Stimulated activated CD4-positive, alpha-beta T cell treated with anti-CD3 and anti-CD28 coated beads, TNF-alpha, amount 100 ng/mL, for 48 hours (primary cell): ENCODE results near the gene TUB.
A peak's percentile ranks its signal among the peaks of the same experiment; 100 is the strongest.

Experiments
- DNase-seq, 3 donors: peaks; one replicate each; pipeline ENCODE4 v3.0.0-alpha.2; 2020; ENCODE audit warnings: low read depth in 3 of 3

Gene TUB

DNA sequence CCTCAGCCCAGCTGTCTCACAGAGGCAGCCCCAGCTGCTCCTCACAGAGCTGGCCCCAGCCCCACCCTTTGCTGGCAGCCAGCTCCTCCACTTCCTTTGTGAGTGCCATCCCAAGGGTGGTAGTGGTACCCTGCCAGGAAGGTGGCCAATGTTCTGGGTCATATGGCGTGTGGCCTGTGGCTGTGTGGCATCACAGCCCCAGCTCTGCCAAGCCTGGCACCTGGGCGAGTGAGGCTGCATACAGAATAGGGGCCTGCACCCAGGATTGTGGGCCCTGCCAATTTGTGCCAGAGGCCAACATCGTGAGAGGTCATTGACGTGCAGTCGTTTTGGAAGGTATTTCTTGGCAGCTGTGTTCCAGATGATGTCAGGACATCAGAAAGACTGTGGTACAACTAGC, 10.7 kb downstream of the TUB start:
- no peak for DNase-seq

DNA sequence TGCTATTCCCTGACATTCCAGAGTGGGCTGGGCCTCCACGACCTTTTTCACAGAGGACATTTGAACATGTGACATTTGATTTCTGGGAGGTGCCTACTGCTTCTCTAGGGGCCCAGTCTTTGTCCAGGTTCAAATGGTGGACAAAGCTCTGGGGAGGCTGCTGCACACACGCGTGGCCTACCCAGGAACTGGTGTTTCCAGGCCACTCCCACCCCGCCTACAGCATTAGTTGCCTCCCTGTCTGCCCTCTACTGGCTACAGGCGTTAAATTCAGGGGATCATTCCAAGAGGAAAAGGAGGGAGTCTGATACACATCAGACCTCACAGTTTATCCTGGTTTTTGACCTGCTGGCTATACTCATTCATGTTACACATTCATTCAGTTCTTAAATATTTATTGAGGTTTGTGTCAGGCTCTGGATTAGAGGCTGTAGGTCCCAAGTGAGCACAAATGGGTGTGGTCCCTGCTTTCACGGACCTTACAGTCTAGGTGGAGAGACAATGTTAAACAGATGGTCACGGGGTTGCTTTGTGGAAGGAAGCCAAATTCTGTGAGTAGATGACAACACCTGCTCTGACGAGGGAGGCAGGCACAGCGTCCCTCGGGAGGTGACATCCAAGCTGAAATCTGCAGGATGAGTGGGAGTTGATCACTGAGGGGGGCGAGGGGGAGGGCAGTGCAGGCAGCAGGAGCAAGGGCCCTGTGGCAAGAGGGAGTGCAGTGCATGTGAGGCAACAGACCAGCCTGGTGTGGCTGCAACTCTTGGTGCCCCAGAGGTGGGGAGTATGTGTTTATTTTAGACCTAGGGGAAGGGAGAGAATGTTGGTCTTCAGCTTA, 11.8 kb downstream of the TUB start:
- DNase-seq = peak; percentile 15 to 56 (median 35)

DNA sequence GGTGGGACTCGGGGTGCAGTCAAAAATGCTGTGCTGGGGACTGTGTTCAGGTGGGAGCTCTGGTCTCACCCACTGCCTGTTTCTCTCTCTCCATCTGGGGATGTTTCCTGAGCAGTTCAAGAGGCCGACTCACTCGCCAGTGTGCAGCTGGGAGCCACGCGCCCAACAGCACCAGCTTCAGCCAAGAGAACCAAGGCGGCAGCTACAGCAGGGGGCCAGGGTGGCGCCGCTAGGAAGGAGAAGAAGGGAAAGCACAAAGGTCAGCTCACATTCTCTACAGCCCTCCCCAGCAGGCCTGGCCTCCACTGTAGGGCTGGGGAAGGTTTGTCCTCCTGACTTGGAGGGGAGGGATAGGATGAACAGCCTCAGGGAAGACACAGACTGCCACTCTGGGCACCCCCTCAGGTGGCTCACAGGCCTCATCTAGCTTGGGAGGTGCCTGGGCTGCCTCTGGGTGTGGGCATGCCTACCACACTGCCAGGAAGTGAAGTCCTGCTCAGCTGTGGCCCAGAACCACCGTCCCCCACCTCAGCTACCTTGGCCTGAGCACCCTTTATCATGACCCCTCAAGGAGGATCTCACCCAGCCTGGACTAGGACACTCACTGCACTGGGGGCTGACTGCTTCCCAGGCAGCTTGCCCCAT, 13.0 kb downstream of the TUB start:
- DNase-seq = no peak

DNA sequence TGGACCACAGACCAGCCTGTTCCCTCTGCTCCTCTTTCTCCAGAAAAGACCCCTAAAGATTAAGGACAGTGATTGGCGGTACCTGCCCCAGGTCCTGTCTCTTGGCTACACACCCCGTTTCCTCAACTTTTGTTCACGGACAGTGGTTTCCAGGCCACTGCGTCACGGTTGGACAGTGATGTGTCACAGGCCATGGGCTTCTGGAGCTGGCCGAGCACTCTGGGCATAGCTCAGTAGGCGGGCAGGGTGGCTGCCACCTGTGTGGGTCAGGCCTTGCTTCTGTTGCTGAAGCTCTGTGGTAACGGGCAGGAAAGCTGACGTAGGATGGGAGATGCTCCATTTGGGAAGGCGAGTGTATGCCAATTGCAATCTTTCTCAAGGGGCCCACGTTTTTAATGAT, 13.6 kb downstream of the TUB start:
- DNase-seq = no peak

DNA sequence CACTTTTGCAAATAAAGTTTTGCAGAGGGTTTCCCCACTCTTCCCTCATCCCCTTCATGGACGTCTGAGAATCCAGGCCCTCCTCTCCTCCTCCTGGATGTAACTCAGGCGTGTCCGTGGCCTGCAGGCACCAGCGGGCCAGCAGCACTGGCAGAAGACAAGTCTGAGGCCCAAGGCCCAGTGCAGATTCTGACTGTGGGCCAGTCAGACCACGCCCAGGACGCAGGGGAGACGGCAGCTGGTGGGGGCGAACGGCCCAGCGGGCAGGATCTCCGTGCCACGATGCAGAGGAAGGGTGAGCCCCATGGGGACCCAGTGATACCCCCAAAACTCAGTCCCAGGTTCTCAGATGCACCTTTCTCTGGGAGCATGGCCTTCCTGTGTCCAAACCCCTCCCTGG, 14.4 kb downstream of the TUB start:
- DNase-seq = no peak

DNA sequence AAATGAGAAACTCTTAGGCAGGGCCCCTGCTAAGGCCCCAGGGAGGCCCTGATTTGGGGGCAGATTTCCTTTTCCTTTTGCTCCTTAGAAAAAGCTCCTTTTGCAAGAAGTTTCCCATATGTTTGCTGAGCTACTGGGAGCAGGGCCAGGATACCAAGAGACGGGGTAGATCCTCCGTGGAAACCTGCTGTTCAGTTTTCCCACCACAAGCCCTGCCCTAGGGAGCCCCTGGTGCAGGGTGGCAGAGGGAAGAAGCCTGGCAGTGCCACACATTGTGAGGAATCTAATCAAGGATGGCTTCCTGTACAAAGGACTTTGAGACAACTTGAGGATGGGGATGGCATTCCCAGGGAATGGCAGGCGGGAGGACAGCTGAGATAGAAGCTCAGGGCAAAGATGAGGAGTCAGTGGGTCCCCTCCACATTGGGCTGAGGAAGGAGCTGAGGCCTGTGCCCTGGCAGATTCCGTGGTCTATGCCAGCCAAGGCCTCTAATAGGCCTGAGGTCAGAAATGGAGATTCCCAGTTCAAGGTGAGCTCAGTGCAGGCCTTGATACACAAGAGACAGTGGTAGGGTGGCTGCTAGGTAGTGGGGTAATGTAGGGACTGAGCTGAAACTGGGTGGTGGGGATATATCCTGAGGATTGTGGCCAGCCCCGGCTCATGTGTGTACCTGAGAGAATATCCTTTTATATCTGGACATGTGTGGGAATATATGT, 15.0 kb downstream of the TUB start:
- DNase-seq = no peak

DNA sequence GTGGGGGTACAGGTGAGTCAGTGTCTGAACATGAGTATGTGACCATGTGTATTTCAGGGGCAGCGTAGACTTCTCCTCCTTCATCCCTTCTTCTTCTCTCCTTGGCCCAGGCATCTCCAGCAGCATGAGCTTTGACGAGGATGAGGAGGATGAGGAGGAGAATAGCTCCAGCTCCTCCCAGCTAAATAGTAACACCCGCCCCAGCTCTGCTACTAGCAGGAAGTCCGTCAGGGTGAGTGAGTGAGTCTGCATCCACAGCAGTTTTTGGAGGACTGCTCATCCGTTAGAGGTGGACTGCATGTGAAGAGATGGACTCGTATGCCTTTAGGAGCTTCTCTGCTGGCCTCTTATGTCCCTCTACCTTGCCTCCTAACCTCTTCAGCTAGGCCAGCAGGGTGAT, 15.6 kb downstream of the TUB start:
- no peak for DNase-seq

DNA sequence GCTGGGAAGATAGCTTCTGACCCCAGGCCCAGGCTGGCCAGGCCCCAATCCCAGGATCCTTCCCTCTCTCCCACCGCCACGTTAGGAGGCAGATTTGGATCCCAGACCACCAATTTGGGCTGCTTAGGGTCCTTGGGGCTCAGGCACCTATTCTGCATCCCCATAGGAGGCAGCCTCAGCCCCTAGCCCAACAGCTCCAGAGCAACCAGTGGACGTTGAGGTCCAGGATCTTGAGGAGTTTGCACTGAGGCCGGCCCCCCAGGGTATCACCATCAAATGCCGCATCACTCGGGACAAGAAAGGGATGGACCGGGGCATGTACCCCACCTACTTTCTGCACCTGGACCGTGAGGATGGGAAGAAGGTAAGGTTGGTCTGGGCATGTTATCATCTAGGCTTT, 16.1 kb downstream of the TUB start:
- DNase-seq = no peak

DNA sequence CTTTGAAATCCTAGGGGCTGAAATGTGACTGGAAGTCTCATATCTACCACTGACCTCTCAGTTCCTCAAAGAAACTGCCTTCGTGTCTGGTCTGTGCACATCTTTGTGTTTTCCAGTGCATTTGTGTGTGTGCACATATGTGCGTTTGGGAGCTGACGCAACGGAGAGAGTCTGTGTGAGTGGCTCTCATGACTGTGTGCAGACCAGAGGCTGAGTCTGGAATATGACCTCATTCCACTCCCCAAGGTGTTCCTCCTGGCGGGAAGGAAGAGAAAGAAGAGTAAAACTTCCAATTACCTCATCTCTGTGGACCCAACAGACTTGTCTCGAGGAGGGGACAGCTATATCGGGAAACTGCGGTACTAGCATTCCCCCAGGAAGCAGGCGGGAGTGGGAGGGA, 16.5 kb downstream of the TUB start:
- DNase-seq = no peak

DNA sequence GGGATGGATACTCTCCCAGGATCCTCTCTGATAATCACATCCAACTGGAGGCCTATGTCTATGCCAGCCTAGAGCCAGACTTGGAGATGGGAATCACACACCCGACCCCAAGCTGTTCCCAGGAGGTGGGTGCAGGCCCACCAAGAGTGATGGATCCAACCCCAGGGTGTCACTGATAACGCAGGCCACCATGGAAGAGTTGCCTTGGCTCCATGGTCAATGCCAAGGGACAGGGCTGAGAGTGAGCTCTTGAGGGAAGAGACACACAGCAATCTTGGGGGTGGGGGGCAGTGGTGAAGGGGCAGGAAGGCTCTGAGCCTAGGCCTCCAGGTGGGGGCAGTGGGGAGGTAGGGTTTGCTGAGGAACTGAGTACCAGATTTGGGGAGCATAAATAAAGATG, 16.9 kb downstream of the TUB start:
- no peak for DNase-seq

DNA sequence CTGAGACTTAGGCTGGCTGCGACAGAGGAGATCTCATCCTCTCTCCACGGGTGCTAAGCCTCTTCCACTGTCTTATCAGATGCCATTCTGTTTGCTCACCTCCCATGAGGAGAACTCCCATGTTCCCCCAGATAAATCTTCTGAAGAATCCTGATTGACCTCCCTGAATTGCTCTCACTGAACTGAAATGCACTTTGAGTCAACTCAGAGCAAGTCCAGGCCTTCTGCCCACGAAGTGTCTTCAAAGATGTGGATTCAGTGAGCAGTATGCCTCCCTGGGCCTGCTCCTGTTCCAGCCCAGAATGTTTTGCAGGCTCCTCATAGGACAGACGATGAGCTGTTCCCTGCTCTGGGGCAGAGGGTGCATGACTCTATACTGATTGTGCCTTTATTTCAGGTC, 17.4 kb downstream of the TUB start:
- DNase-seq = no peak

DNA sequence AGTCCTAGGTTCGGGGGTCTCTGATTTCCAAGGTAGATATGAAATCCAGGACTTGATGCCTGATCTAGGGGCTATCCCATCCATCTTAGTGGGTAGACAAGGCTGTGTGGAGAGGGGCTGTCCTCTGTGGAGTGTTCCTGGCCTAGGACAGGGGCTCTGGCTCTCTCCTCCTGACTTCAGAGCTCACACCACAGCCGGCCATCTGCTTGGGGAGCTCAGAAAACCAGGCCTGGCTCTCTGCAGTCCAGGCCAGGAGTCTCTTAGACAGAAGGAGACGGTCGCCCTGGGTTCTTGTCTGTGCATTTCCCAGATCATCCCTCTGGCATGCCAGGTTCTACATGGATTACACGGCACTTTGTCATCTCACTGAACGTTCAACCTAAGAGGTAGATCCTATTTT, 17.9 kb downstream of the TUB start:
- DNase-seq = no peak

DNA sequence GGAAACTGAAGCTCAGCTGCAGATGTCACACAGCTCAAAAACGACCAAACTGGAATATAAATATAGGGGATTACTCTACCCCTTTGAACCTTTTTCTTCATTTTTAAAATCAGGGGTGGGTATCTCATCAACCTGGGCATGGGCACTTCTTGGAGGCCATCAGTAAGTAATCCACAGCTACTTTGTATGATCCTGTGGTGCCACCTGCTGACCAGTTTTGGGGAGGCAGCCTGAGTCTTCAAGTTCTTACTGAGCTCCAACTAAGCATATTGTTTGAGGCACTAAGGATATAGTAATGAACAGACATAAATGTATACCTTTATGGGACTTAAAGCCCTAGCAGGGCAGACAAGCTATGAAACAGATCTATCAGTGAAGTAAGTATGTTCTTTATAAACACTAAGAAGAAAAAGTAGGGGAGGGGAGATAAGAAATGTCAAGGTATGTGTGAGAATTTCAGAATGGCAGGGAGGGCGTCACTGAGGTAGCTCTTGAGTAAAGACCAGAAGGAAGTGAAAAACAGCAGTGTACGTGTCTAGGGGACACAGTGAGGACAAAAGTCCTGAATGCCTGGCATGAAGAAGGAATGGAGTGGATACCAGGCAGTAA, 18.4 kb downstream of the TUB start:
- peak; percentile 32 to 60 (median 57) for DNase-seq

DNA sequence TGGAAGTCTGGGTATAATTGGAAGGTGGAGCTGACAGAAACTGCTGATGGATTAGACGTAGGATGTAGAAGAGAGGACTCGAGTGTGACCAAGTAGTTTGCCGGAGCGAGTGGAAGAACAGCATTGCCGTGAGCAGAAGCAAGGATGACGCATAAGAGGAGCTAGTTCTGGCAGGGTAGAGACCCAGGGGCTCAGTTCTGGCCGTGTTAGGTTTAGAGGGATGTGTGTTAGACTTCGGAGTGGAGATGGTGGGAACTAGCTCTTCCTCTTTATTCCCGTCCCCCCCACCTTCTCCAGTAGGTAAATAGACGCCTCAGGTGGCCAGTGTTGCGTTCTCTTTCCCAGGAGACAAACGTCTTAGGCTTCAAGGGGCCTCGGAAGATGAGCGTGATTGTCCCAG, 19.1 kb downstream of the TUB start:
- no peak for DNase-seq

DNA sequence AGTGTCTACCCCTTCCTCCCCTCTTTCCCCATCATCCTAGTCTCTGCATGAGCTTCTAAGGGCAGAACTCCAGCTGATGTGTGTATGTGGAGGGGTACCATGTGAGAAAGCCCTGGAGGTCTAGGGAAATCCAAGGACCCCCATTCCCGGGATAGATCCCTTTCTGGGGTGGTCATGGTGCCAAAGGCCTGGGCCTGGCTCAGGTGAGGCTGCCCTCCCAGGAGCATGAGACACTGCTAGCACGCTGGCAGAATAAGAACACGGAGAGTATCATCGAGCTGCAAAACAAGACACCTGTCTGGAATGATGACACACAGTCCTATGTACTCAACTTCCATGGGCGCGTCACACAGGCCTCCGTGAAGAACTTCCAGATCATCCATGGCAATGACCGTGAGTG, 19.6 kb downstream of the TUB start:
- no peak for DNase-seq

DNA sequence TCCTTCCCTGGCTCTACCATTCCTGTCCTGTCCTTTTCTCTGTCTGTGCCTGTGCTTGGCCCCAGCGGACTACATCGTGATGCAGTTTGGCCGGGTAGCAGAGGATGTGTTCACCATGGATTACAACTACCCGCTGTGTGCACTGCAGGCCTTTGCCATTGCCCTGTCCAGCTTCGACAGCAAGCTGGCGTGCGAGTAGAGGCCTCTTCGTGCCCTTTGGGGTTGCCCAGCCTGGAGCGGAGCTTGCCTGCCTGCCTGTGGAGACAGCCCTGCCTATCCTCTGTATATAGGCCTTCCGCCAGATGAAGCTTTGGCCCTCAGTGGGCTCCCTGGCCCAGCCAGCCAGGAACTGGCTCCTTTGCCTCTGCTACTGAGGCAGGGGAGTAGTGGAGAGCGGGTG, 20.4 kb downstream of the TUB start:
- DNase-seq = no peak

DNA sequence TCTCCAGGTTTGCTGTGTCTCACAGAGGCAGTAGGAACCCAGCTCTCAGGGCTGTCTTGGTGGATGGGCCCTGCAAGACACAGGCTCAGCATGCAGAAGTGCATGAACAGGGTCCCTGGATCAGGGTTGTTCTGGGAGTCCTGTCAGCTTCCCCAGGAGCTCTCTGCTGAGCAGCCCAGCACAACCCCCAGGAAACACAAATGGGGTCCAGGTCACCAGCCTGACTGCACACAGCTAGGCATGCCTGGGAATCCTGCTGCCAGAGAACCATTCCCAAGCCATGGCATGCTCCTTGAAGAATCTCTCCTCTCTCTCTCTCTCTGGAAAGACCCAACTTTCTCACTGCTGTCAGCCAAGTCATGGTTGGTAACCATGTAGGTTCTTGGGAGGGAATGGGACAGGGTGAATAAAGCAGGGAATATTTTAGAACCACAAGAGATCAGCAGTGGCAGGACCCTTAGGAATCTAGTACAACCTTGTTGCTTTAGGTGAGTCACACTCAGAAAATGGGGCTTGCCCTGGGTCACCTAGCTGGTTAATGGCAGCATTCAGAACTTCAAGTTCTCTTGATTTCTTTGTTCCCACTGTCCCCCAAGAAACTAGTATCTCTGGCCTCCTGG, 21.4 kb downstream of the TUB start:
- DNase-seq = no peak

DNA sequence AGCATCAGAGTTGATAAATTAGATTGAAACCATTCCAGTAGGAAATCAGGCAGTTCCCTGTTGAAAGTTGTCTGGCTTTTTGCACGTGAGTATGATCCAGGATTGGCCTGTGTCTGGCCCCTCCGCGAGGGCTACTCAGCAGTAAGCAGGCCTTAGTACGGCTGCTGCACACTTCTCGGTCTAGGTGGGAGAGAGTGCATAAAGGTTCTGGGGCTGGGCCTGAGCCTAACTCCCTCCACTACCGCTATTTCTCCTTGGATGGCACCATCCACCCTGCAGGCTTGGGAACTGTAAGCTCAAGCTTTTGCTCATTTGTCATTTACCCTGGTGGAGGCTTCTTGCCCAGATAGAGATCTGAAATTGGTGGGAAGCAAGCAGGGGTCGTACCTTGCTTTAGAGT, 22.0 kb downstream of the TUB start:
- no peak for DNase-seq

DNA sequence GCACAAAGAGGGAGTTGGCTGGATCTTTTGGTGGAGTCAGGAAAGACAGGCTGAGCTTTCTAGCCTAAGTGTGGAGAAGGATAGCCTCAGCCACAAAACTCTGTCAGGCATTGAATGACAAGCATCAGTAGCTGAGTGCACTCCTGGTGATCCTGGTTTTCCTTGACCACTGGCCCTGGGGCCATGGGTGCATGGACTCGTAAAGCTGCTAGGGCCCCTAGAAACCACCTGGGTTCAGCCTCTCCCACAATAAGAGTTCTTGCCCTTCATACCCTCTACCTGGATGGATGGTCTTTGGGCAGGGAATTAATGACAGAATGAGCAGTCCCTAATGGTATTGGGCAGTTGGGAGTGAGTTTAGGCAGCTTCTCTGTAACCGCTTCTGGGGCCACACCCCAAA, 22.9 kb downstream of the TUB start:
- no peak for DNase-seq

DNA sequence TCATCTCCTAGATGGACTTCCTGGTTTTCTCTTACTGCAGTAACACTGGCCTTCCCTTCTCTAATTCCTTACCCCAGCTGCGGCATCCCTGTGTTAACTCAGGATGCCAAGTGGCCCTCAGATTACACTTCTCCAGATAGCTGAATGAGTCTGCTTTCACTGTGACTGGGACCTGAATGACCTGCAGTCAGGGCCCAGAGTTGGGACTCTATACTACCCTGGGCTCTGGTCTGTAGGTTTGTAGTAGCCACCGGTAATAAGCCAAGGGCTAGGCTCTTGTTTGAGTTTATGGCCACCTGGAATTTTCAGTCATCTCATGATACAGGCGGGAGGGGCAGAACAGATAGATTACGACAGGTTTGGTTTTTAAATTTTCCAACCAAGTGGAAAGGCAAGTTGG, 24.1 kb downstream of the TUB start:
- no peak for DNase-seq

DNA sequence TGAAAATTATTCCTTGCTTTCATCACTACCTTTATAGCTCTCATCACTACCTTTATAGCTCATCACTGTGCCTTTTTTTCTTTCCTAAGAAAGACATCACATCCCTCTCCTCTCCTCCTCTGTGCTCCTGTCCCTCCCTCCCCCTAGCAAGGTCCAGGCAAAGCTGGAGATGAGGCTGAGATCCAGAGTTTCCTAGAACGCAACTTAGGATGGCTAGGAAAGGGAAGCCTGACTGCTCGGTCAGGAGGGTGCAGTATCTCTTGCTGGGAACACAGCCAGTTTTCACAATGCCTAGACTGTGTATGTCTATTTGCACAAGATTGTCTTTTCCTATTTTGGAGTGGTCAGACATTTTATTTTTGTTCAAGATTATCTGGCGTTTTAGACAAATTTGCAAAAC, 24.7 kb downstream of the TUB start:
- DNase-seq = no peak

DNA sequence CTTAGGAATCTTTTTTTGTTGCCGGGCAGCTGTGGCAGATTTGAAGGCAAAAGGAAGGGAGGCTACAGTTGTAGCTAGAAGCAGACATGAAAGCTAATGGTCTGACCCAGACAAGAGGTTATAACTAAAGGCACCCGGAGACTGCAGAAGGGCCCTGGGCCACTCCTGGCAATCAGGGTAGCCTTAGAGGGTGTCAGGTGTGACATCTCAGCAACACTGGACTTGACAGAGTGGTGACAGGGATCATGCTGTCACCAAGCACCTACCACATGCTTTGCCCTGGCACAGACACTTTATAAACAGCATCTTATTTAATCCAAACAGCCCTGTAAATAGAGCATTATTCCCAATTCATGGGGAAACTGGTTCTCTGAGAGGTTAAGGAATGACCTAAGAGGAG, 25.7 kb downstream of the TUB start:
- DNase-seq = no peak
